Ovary (tissue), 3 donors: ENCODE results near the gene PVR.

Experiments
- EP300 ChIP-seq: sonication (generic); formaldehyde crosslinking; IDR thresholded peaks from one replicate; pipeline ENCODE4 v1.6.1; 2017; ENCODE audit warnings: antibody characterized with exemption
- POLR2A ChIP-seq: fragments of 450-650 bp; IDR thresholded peaks from one replicate; pipeline ENCODE4 v1.6.1; 2017; ENCODE audit warnings: antibody characterized with exemption, mild to moderate bottlenecking, moderate library complexity
- TF ChIP-seq, protein P1 (sequence below), 3 donors: fragments of 450-650 bp in 2 of 3; fragments of 200-600 bp in 1 of 3; IDR thresholded peaks; one replicate each; pipeline versions ENCODE4 v1.5.1 to v1.8.0; 2016 to 2022; ENCODE audit warnings: antibody characterized with exemption in 3 of 3, mild to moderate bottlenecking in 1 of 3
- donor health status: DM: no; HTN: no; CAD: no.

DNA sequence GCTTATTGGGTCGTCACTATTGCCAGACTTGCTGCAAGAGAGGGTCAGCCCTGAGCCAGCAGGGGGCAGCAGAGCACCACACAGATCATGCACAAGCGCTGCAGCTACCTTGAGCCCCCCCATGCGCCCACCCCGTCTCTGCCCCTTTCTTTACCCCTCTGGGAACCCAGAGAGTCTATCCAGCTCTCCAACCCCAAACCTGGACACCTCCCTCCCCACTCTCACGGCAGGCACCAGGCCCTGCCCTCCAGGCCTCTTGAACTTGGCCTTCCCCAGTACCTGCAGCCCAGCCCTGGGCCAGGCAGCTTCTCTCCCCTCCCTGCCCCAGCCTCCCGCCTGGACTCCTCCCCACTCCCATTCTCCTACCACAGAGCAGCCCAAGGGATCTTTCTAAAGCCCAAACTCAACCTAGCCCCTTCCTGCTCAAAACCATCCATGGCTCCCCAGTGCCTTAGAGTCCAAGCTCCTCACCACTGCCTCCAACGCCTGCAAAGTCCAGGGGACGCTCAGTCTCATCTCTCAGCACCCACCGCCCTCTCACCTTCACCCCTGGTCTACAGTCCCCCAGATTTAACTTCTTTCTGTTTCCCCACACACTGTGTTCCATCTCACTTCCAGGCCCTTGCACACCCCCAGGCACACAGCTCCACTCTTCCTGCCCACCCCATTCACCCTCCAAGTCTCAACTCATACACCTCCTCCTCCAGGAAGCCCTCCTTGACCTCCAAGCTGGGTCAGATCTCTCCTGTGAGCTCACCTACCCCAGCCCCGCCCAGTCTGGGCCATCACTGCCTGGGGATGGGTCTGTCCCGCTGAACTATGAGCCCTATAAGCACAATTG is 45.8 kb downstream of the PVR start:
- TF ChIP-seq, protein P1, sequence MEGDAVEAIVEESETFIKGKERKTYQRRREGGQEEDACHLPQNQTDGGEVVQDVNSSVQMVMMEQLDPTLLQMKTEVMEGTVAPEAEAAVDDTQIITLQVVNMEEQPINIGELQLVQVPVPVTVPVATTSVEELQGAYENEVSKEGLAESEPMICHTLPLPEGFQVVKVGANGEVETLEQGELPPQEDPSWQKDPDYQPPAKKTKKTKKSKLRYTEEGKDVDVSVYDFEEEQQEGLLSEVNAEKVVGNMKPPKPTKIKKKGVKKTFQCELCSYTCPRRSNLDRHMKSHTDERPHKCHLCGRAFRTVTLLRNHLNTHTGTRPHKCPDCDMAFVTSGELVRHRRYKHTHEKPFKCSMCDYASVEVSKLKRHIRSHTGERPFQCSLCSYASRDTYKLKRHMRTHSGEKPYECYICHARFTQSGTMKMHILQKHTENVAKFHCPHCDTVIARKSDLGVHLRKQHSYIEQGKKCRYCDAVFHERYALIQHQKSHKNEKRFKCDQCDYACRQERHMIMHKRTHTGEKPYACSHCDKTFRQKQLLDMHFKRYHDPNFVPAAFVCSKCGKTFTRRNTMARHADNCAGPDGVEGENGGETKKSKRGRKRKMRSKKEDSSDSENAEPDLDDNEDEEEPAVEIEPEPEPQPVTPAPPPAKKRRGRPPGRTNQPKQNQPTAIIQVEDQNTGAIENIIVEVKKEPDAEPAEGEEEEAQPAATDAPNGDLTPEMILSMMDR (IDR thresholded peaks at IDR 0.05), result peak; percentile 81 to 87 (median 83)
- TF ChIP-seq POLR2A (no peak), EP300 (no peak)
